COR-L47 (cell line): Measurements from ENCODE around the gene FSCN2.

ENCODE experiments used
- DNase-seq: peaks from one replicate; lab custom pipeline; 2025; lab: John Stamatoyannopoulos, UW

Gene FSCN2

GRCh38 chr17:81491181-81491581 is 37.0 kb upstream of the FSCN2 start:
- no peak for DNase-seq

- no peak for DNase-seq
Measured at GRCh38 chr17:81491761-81492160, 36.4 kb upstream of the FSCN2 start.

- no peak for DNase-seq
Measured at GRCh38 chr17:81492202-81492601, 36.0 kb upstream of the FSCN2 start.

GRCh38 chr17:81492706-81493105 is 35.5 kb upstream of the FSCN2 start:
- DNase-seq: no peak

- no peak for DNase-seq
Measured at GRCh38 chr17:81493198-81494038, 34.8 kb upstream of the FSCN2 start.

- DNase-seq: peak; percentile 76
Measured at GRCh38 chr17:81494626-81495377, 33.4 kb upstream of the FSCN2 start.

GRCh38 chr17:81498953-81499600 is 29.1 kb upstream of the FSCN2 start:
- no peak for DNase-seq

GRCh38 chr17:81499601-81499970 is 28.6 kb upstream of the FSCN2 start:
- DNase-seq: no peak

GRCh38 chr17:81500047-81500446 is 28.1 kb upstream of the FSCN2 start:
- DNase-seq: no peak

- no peak for DNase-seq
Measured at GRCh38 chr17:81502471-81503017, 25.6 kb upstream of the FSCN2 start.

GRCh38 chr17:81503619-81504018 is 24.6 kb upstream of the FSCN2 start:
- no peak for DNase-seq

GRCh38 chr17:81508639-81509206 is 19.5 kb upstream of the FSCN2 start:
- DNase-seq: no peak

- DNase-seq: no peak
Measured at GRCh38 chr17:81509207-81509971, 18.8 kb upstream of the FSCN2 start.

GRCh38 chr17:81509972-81510784 is 18.0 kb upstream of the FSCN2 start:
- no peak for DNase-seq

- DNase-seq: no peak
Measured at GRCh38 chr17:81510785-81511553, 17.2 kb upstream of the FSCN2 start.

- no peak for DNase-seq
Measured at GRCh38 chr17:81511554-81511803, 16.7 kb upstream of the FSCN2 start.

GRCh38 chr17:81511804-81512561 is 16.2 kb upstream of the FSCN2 start:
- peak; percentile 43 for DNase-seq

GRCh38 chr17:81512562-81513371 is 15.4 kb upstream of the FSCN2 start, which contains the start of gene ACTG1:
Gene ACTG1, minus strand, starts transcription at chr17:81512799. Its CDS starts 445 bp downstream, at chr17:81512354.
- DNase-seq: peak; percentile 98
